SK-N-SH (cell line): ENCODE data around the gene GPR18. TPM values are rescaled to one million over a fixed set of nuclear protein-coding genes. Genes with fewer than 3 reads are reported as not detected.

ENCODE experiments used
- CTCF ChIA-PET: fragments of 300-600, 350-600 bp; formaldehyde crosslinking; extraction: SDS; loops from one replicate; lab custom pipeline; 2021; lab: Yijun Ruan, JAX
- POLR2A ChIA-PET: fragments of 350-600 bp; sonication (Branson Sonifier 250); formaldehyde crosslinking; extraction: SDS; loops from one replicate; lab custom pipeline; 2020; ENCODE audit warnings: antibody characterized with exemption, inconsistent platforms; lab: Yijun Ruan, JAX
- DNase-seq: peaks from one replicate; pipeline ENCODE4 v3.0.0; 2012
- H2AFZ ChIP-seq: fragments of 200-600 bp; sonication (generic); 2 replicates; pipeline ENCODE4 v1.8.1; 2016; ENCODE audit warnings: antibody characterized with exemption, mild to moderate bottlenecking, low read depth
- H3F3A ChIP-seq: fragments of 200-600 bp; sonication (generic); replicated peaks from 2 replicates; pipeline ENCODE3; 2016; ENCODE audit warnings: antibody characterized with exemption, mild to moderate bottlenecking; ENCODE audit not compliant: insufficient read depth
- H3K27ac ChIP-seq, 2 experiments: fragments of 200-500 bp in 1 of 2; fragments of 200-600 bp in 1 of 2; sonication (Bioruptor generic) in 1 of 2; sonication (generic), shearing (Covaris generic) in 1 of 2; 2 replicates each; pipeline versions ENCODE4 v1.5.1 to v1.6.1; 2014 to 2016; ENCODE audit warnings: low read depth in 2 of 2, inconsistent platforms in 1 of 2, low read length in 1 of 2, mild to moderate bottlenecking in 1 of 2, mixed read lengths in 1 of 2
- H3K27me3 ChIP-seq: fragments of 200-600 bp; sonication (generic), shearing (Covaris generic); 2 replicates; pipeline ENCODE4 v1.6.1; 2016; ENCODE audit warnings: mixed run types; ENCODE audit not compliant: insufficient read depth
- H3K36me3 ChIP-seq, 2 experiments: fragments of 200-500 bp in 1 of 2; fragments of 200-600 bp in 1 of 2; sonication (Bioruptor generic) in 1 of 2; sonication (generic) in 1 of 2; replicated peaks in 1 of 2; 2 replicates each; pipeline versions ENCODE3 to v1.5.1; 2014 to 2016; ENCODE audit warnings: low read length in 1 of 2, mild to moderate bottlenecking in 1 of 2; ENCODE audit not compliant: insufficient read depth in 2 of 2, control insufficient read depth in 1 of 2
- H3K4me1 ChIP-seq, 2 experiments: fragments of 200-500 bp in 1 of 2; fragments of 200-600 bp in 1 of 2; sonication (Bioruptor generic) in 1 of 2; sonication (generic), shearing (Covaris generic) in 1 of 2; 2 replicates each; pipeline versions ENCODE4 v1.5.1 to v1.6.1; 2014 to 2016; ENCODE audit warnings: low read depth in 1 of 2, low read length in 1 of 2, mixed run types in 1 of 2; ENCODE audit not compliant: insufficient read depth in 2 of 2, control insufficient read depth in 1 of 2
- H3K4me2 ChIP-seq: fragments of 200-600 bp; sonication (generic), shearing (Covaris generic); 2 replicates; pipeline ENCODE4 v1.6.1; 2017; ENCODE audit warnings: mixed run types
- H3K4me3 ChIP-seq, 2 experiments: fragments of 200-500 bp in 1 of 2; fragments of 200-600 bp in 1 of 2; sonication (Bioruptor generic) in 1 of 2; sonication (generic), shearing (Covaris generic) in 1 of 2; 2 replicates each; pipeline versions ENCODE4 v1.5.1 to v1.8.1; 2014 to 2016; ENCODE audit warnings: low read depth in 2 of 2, inconsistent platforms in 1 of 2, low read length in 1 of 2, mild to moderate bottlenecking in 1 of 2, mixed read lengths in 1 of 2, moderate library complexity in 1 of 2
- H3K79me2 ChIP-seq: fragments of 200-600 bp; sonication (generic); 2 replicates; pipeline ENCODE4 v1.8.1; 2017; ENCODE audit warnings: mild to moderate bottlenecking; ENCODE audit not compliant: insufficient read depth
- H3K9ac ChIP-seq: fragments of 200-600 bp; sonication (generic); 2 replicates; pipeline ENCODE4 v1.6.1; 2017; ENCODE audit warnings: mixed run types
- H3K9me2 ChIP-seq: fragments of 200-600 bp; sonication (generic); 2 replicates; pipeline ENCODE4 v1.6.1; 2017; ENCODE audit warnings: mixed run types
- H3K9me3 ChIP-seq: fragments of 200-600 bp; sonication (generic); 2 replicates; pipeline ENCODE4 v1.6.1; 2017; ENCODE audit warnings: mixed run types, mild to moderate bottlenecking, moderate library complexity
- H4K20me1 ChIP-seq: fragments of 200-600 bp; sonication (generic); 2 replicates; pipeline ENCODE4 v1.6.1; 2017; ENCODE audit warnings: mild to moderate bottlenecking, mixed run types; ENCODE audit not compliant: insufficient read depth
- CTCF ChIP-seq: fragments of 200-600 bp; sonication (generic); IDR thresholded peaks from 2 replicates; pipeline ENCODE4 v1.6.1; 2017; ENCODE audit warnings: antibody characterized with exemption, mild to moderate bottlenecking, moderate library complexity
- ELF1 ChIP-seq: IDR thresholded peaks from 2 replicates; pipeline ENCODE4 v1.4.0; 2012
- EP300 ChIP-seq, 2 experiments: IDR thresholded peaks; 2 replicates each; pipeline versions ENCODE4 v1.4.0 to v1.6.1; 2012; ENCODE audit warnings: borderline replicate concordance in 1 of 2, low read depth in 1 of 2, low read length in 1 of 2
- EZH2phosphoT487 ChIP-seq: fragments of 200-600 bp; sonication (generic); IDR thresholded peaks from 2 replicates; pipeline ENCODE4 v1.6.1; 2017; ENCODE audit warnings: low read depth, mixed run types, mild to moderate bottlenecking, antibody characterized with exemption, moderate library complexity, borderline replicate concordance
- FOSL2 ChIP-seq: IDR thresholded peaks from 2 replicates; pipeline ENCODE4 v1.4.0; 2012; ENCODE audit warnings: low read depth, mild to moderate bottlenecking, moderate library complexity, borderline replicate concordance
- FOXM1 ChIP-seq: IDR thresholded peaks from 2 replicates; pipeline ENCODE4 v1.4.0; 2012; ENCODE audit warnings: low read depth, mild to moderate bottlenecking
- GABPA ChIP-seq: IDR thresholded peaks from 2 replicates; pipeline ENCODE4 v1.4.0; 2012; ENCODE audit warnings: low read depth, mild to moderate bottlenecking
- GATA2 ChIP-seq: sonication (generic); formaldehyde crosslinking; IDR thresholded peaks from 2 replicates; pipeline ENCODE4 v1.5.0; 2020; ENCODE audit warnings: mild to moderate bottlenecking, missing genetic modification reagents
- JUND ChIP-seq: IDR thresholded peaks from 2 replicates; pipeline ENCODE4 v1.4.0; 2012
- MAX ChIP-seq: IDR thresholded peaks from 2 replicates; pipeline ENCODE4 v1.4.0; 2012; ENCODE audit warnings: low read depth
- MEF2A ChIP-seq: IDR thresholded peaks from 2 replicates; pipeline ENCODE4 v1.4.0; 2012; ENCODE audit warnings: low read depth, borderline replicate concordance
- NRF1 ChIP-seq: IDR thresholded peaks from 2 replicates; pipeline ENCODE4 v1.6.1; 2012; ENCODE audit warnings: low read depth, mild to moderate bottlenecking, low read length
- PBX3 ChIP-seq: IDR thresholded peaks from 2 replicates; pipeline ENCODE4; 2012
- RAD21 ChIP-seq: IDR thresholded peaks from 2 replicates; pipeline ENCODE4 v1.6.1; 2012; ENCODE audit warnings: mild to moderate bottlenecking, low read length
- RCOR1 ChIP-seq: fragments of 150-350 bp; IDR thresholded peaks from 2 replicates; pipeline ENCODE4 v1.6.1; 2017; ENCODE audit warnings: antibody characterized with exemption, low read length
- RFX5 ChIP-seq: IDR thresholded peaks from 2 replicates; pipeline ENCODE4 v1.6.1; 2012; ENCODE audit warnings: mild to moderate bottlenecking, improper control_type of control experiment, low read length
- SIN3A ChIP-seq: IDR thresholded peaks from 2 replicates; pipeline ENCODE4 v1.6.1; 2012; ENCODE audit warnings: low read depth, mild to moderate bottlenecking, low read length, moderate library complexity, borderline replicate concordance
- TAF1 ChIP-seq: IDR thresholded peaks from 2 replicates; pipeline ENCODE4 v1.6.1; 2012; ENCODE audit warnings: low read depth, mild to moderate bottlenecking, low read length, moderate library complexity, borderline replicate concordance
- TCF12 ChIP-seq: IDR thresholded peaks from 2 replicates; pipeline ENCODE4 v1.4.0; 2012
- USF1 ChIP-seq: IDR thresholded peaks from 2 replicates; pipeline ENCODE4 v1.4.0; 2012; ENCODE audit warnings: low read depth, borderline replicate concordance
- USF2 ChIP-seq: fragments of 150-350 bp; IDR thresholded peaks from 2 replicates; pipeline ENCODE4 v1.6.1; 2017; ENCODE audit warnings: antibody characterized with exemption, low read length, low read depth, borderline replicate concordance
- WGBS: methylation state at CpG from one replicate; pipeline ENCODE4 v1.1.6; 2017; ENCODE audit warnings: low lambda C conversion rate; 5-methylcytosine and 5-hydroxymethylcytosine counted together
- polyA plus RNA-seq, 3 experiments: library from polyadenylated mRNA; depleted of rRNA; stranded (reverse); fragments of >200 nt; gene quantifications; 2 replicates each; pipeline ENCODE4 v1.2.3, GENCODE V29; 2012

The GPR18 gene
- polyA plus RNA-seq, 1 of the 3 experiments (the other 2 are of a cell fraction) = not detected

- no peak overlapping the region for H3K27ac ChIP-seq
- TF ChIP-seq NRF1 (no peak), RAD21 (no peak), GABPA (no peak), MEF2A (no peak), TAF1 (no peak), RCOR1 (no peak), TCF12 (no peak), ELF1 (no peak), FOSL2 (no peak), MAX (no peak), EP300 (IDR thresholded peaks at IDR 0.05; ENCODE audit: borderline replicate concordance in 1 of 2, low read depth in 1 of 2, low read length in 1 of 2) (no peak), PBX3 (no peak)
- no peak overlapping the region for H2AFZ ChIP-seq
- no peak overlapping the region for H3K4me3 ChIP-seq
- POLR2A ChIA-PET = no interaction called here
- no peaks in the 10 kb centered on the region for H3K9me2 ChIP-seq
- CTCF ChIA-PET = interaction anchor here (1.0 to 3.6 kb wide), 9 partner anchors 8 to 181 kb away, joined by 3 to 18 read pairs (median 9); partner anchors contain the start of gene UBAC2
- H3K36me3 ChIP-seq = peaks cover 31 to 41% of the 10 kb centered on the region in 2 experiments
- H3K4me1 ChIP-seq = peaks cover 0 to 2% of the 10 kb centered on the region in 2 experiments; a peak in 3 of 4 replicates
- H3K9me3 ChIP-seq = no peaks in the 10 kb centered on the region
- 97% methylated on average over 3 of the region's 3 CpGs for WGBS
- H3K27me3 ChIP-seq = no peaks in the 10 kb centered on the region
- no peak overlapping the region for H3K9ac ChIP-seq
- no peaks in the 10 kb centered on the region for H4K20me1 ChIP-seq
- H3F3A ChIP-seq = no peaks in the 10 kb centered on the region
- no peak for DNase-seq
- H3K79me2 ChIP-seq = no peaks in the 10 kb centered on the region
- H3K4me2 ChIP-seq = no peak overlapping the region
These were observed 1.5 kb downstream of the GPR18 start for GRCh38 chr13:99256709-99257108.

GRCh38 chr13:99256283-99256682 lies 1.9 kb downstream of the GPR18 start:
- ChIA-PET CTCF (interaction anchor here (1.0 to 3.6 kb wide), 8 partner anchors 9 to 181 kb away, joined by 3 to 18 read pairs (median 7); partner anchors contain the start of gene UBAC2), POLR2A (no interaction called here)
- no peaks in the 10 kb centered on the region for H3K9me3 ChIP-seq
- no peak overlapping the region for H2AFZ ChIP-seq
- H3K36me3 ChIP-seq = peaks cover 28 to 41% of the 10 kb centered on the region in 2 experiments
- H3K4me1 ChIP-seq = peaks cover 0 to 2% of the 10 kb centered on the region in 2 experiments; a peak in 3 of 4 replicates
- no peak for DNase-seq
- H3K9me2 ChIP-seq = no peaks in the 10 kb centered on the region
- H3F3A ChIP-seq = no peaks in the 10 kb centered on the region
- 96% methylated on average over 2 of the region's 2 CpGs for WGBS
- H3K4me3 ChIP-seq = no peak overlapping the region
- H3K9ac ChIP-seq = no peak overlapping the region
- H3K79me2 ChIP-seq = no peaks in the 10 kb centered on the region
- no peak overlapping the region for H3K4me2 ChIP-seq
- H3K27ac ChIP-seq = no peak overlapping the region
- no peaks in the 10 kb centered on the region for H4K20me1 ChIP-seq
- H3K27me3 ChIP-seq = no peaks in the 10 kb centered on the region
- TF ChIP-seq FOXM1 = no peak
- TF ChIP-seq USF2 = no peak
- TF ChIP-seq PBX3 = no peak
- no peak for TF ChIP-seq TAF1
- TF ChIP-seq RAD21 = no peak
- TF ChIP-seq SIN3A = no peak
- TF ChIP-seq CTCF = no peak
- TF ChIP-seq JUND = no peak
- TF ChIP-seq USF1 = no peak
- no peak for TF ChIP-seq RFX5
- TF ChIP-seq GATA2 = no peak
- no peak for TF ChIP-seq EZH2phosphoT487
